Hepatocyte (in vitro differentiated cells): Measurements from ENCODE around the gene SLC26A11. TPM values are rescaled to one million over a fixed set of nuclear protein-coding genes. Genes with fewer than 3 reads are reported as not detected.

Experiments used
- DNase-seq: peaks from one replicate; pipeline ENCODE4 v3.0.0-alpha.2; 2016; ENCODE audit warnings: low spot score
- H2AFZ ChIP-seq: fragments of 200-600 bp; sonication (generic); 2 replicates; pipeline ENCODE4 v1.6.0; 2016; ENCODE audit warnings: antibody characterized with exemption, mild to moderate bottlenecking
- H3K27ac ChIP-seq: fragments of 200-600 bp; sonication (generic); 2 replicates; pipeline ENCODE4 v1.5.1; 2016; ENCODE audit warnings: mild to moderate bottlenecking
- H3K27me3 ChIP-seq: fragments of 200-600 bp; sonication (generic); 2 replicates; pipeline ENCODE4 v1.6.1; 2016
- H3K36me3 ChIP-seq: fragments of 200-600 bp; sonication (generic); replicated peaks from 2 replicates; pipeline ENCODE4 v1.5.1; 2016; ENCODE audit warnings: low read depth; ENCODE audit not compliant: insufficient read depth
- H3K4me1 ChIP-seq: fragments of 200-600 bp; sonication (generic); 2 replicates; pipeline ENCODE4 v1.5.1; 2016; ENCODE audit warnings: mild to moderate bottlenecking, moderate library complexity; ENCODE audit not compliant: insufficient read depth
- H3K4me2 ChIP-seq: fragments of 200-600 bp; sonication (generic); 2 replicates; pipeline ENCODE4 v1.6.0; 2016
- H3K4me3 ChIP-seq: fragments of 200-600 bp; sonication (generic); 2 replicates; pipeline ENCODE4 v1.5.1; 2016; ENCODE audit warnings: mild to moderate bottlenecking
- H3K79me2 ChIP-seq: fragments of 200-600 bp; sonication (generic); 2 replicates; pipeline ENCODE4 v1.6.0; 2017; ENCODE audit warnings: mild to moderate bottlenecking
- H3K9me2 ChIP-seq: fragments of 200-600 bp; sonication (generic); replicated peaks from 2 replicates; pipeline ENCODE4 v1.6.0; 2017; ENCODE audit warnings: mild to moderate bottlenecking; ENCODE audit not compliant: insufficient read depth
- H3K9me3 ChIP-seq: fragments of 200-600 bp; sonication (generic); 2 replicates; pipeline ENCODE4 v1.5.1; 2016; ENCODE audit warnings: low read depth, mild to moderate bottlenecking
- H4K20me1 ChIP-seq: fragments of 200-600 bp; sonication (generic); 2 replicates; pipeline ENCODE4 v1.6.0; 2016; ENCODE audit warnings: mild to moderate bottlenecking; ENCODE audit not compliant: insufficient read depth, poor library complexity, severe bottlenecking
- EZH2 ChIP-seq: fragments of 200-600 bp; sonication (generic); IDR thresholded peaks from 2 replicates; pipeline ENCODE4 v1.6.1; 2016; ENCODE audit warnings: antibody characterized with exemption, mild to moderate bottlenecking, borderline replicate concordance
- EZH2phosphoT487 ChIP-seq: fragments of 200-600 bp; sonication (generic); IDR thresholded peaks from one replicate; pipeline ENCODE4 v1.6.1; 2018; ENCODE audit warnings: antibody characterized with exemption, mild to moderate bottlenecking, low read depth, moderate library complexity; ENCODE audit not compliant: unreplicated experiment, severe bottlenecking
- WGBS: methylation state at CpG from one replicate; pipeline ENCODE4 v1.1.6; 2016; ENCODE audit warnings: low lambda C conversion rate; ENCODE audit errors: missing lambda C conversion rate; 5-methylcytosine and 5-hydroxymethylcytosine counted together
- polyA plus RNA-seq: library from polyadenylated mRNA; unstranded; fragments of >200 nt; fragmentation: Nextera tagmentation; extraction: Ambion mirVana; gene quantifications from 2 replicates; pipeline ENCODE4 v1.2.1, GENCODE V29; 2016
- total RNA-seq: library from RNA; depleted of rRNA; stranded (reverse); fragments of >200 nt; gene quantifications from 2 replicates; pipeline ENCODE4 v1.2.3, GENCODE V29; 2014
- TF ChIP-seq, protein P1 (sequence below): fragments of 200-600 bp; sonication (generic); IDR thresholded peaks from 2 replicates; pipeline ENCODE4 v1.5.1; 2016; ENCODE audit warnings: antibody characterized with exemption, mild to moderate bottlenecking; ENCODE audit not compliant: poor library complexity

The SLC26A11 gene
- total and polyA plus RNA-seq, 2 experiments from 2014 or later: 17.5 to 24.9 TPM

DNA sequence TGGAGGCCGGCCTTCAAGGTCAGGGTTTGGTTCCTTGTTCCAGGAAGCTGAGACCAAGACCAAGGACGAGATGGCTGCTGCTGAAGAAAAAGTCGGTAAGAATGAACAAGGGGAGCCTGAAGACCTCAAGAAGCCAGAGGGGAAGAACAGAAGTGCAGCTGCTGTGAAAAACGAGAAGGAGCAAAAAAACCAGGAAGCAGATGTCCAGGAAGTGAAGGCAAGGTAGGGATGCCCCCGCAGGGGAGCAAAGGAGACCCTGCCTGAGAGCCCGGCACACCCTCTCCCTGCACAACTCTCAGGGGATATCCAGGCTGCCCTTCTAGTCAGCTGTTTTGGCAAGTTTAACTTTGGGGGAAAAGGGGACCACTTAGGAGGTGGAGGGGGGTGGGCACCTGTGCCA, 69.4 kb downstream of the SLC26A11 start:
- Histone ChIP-seq H3K9me3 (no peaks in the 10 kb centered on the region), H3K4me3 (no peak overlapping the region), H3K27me3 (no peaks in the 10 kb centered on the region), H3K4me1 (no peaks in the 10 kb centered on the region), H3K79me2 (no peaks in the 10 kb centered on the region), H2AFZ (no peak overlapping the region), H4K20me1 (no peaks in the 10 kb centered on the region), H3K27ac (no peak overlapping the region), H3K9me2 (no peaks in the 10 kb centered on the region), H3K36me3 (no peaks in the 10 kb centered on the region), H3K4me2 (no peak overlapping the region)
- WGBS: 90% methylated on average over 6 of the region's 6 CpGs
- DNase-seq: no peak
- TF ChIP-seq EZH2phosphoT487 (no peak), EZH2 (no peak)

DNA sequence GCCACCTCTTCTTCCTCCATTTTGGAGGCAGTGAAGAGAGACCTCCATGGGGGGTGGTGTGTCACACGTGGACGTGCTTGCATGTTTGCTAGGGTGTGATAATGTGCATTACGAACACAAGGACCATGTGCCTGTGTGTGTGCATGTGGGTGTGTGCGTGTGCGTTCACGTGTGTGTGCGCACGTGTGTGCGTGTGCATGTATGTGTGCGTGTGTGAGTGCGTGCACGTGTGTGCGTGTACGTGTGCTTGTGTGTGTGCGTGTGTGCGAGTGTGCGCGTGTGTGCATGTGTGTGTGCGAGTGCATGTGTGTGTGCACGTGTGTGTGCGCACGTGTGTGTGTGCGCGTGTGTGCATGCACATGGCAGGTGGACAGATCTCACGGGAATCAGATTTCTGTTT, 69.9 kb downstream of the SLC26A11 start:
- Histone ChIP-seq H3K9me3 (no peaks in the 10 kb centered on the region), H3K4me3 (no peak overlapping the region), H3K4me1 (no peaks in the 10 kb centered on the region), H3K79me2 (no peaks in the 10 kb centered on the region), H3K36me3 (no peaks in the 10 kb centered on the region), H2AFZ (no peak overlapping the region), H3K9me2 (no peaks in the 10 kb centered on the region), H4K20me1 (no peaks in the 10 kb centered on the region), H3K4me2 (no peak overlapping the region), H3K27me3 (no peaks in the 10 kb centered on the region), H3K27ac (no peak overlapping the region)
- 97% methylated on average over 25 of the region's 25 CpGs for WGBS
- DNase-seq: no peak
- TF ChIP-seq EZH2 (no peak), EZH2phosphoT487 (no peak)
- TF ChIP-seq, protein P1, sequence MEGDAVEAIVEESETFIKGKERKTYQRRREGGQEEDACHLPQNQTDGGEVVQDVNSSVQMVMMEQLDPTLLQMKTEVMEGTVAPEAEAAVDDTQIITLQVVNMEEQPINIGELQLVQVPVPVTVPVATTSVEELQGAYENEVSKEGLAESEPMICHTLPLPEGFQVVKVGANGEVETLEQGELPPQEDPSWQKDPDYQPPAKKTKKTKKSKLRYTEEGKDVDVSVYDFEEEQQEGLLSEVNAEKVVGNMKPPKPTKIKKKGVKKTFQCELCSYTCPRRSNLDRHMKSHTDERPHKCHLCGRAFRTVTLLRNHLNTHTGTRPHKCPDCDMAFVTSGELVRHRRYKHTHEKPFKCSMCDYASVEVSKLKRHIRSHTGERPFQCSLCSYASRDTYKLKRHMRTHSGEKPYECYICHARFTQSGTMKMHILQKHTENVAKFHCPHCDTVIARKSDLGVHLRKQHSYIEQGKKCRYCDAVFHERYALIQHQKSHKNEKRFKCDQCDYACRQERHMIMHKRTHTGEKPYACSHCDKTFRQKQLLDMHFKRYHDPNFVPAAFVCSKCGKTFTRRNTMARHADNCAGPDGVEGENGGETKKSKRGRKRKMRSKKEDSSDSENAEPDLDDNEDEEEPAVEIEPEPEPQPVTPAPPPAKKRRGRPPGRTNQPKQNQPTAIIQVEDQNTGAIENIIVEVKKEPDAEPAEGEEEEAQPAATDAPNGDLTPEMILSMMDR: no peak

DNA sequence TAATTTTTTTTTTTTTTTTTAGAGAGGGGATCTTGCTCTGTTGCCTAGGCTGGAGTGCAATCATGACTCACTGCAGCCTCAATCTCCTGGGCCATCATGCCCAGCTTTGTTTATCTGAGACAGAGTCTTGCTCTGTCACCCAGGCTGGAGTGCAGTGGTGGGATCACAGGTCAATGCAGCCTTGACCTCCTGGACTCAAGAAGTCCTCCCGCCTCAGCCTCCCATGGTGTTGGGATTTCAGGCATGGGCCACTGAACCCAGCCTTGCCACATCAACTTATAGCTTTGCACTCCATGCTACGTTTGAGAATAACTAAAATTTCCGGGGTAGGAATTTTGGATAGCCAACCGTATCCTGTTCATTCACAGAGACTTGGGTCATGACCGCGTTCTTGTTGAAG, 71.0 kb downstream of the SLC26A11 start:
- H3K27ac ChIP-seq: no peak overlapping the region
- no peaks in the 10 kb centered on the region for H3K27me3 ChIP-seq
- no peak overlapping the region for H2AFZ ChIP-seq
- no peak overlapping the region for H3K4me3 ChIP-seq
- no peaks in the 10 kb centered on the region for H3K36me3 ChIP-seq
- TF ChIP-seq EZH2phosphoT487: no peak
- TF ChIP-seq, protein P1: no peak
- no peaks in the 10 kb centered on the region for H4K20me1 ChIP-seq
- no peaks in the 10 kb centered on the region for H3K9me2 ChIP-seq
- no peak for DNase-seq
- WGBS: 99% methylated on average over 6 of the region's 6 CpGs
- H3K79me2 ChIP-seq: no peaks in the 10 kb centered on the region
- no peak overlapping the region for H3K4me2 ChIP-seq
- no peaks in the 10 kb centered on the region for H3K4me1 ChIP-seq
- H3K9me3 ChIP-seq: no peaks in the 10 kb centered on the region

DNA sequence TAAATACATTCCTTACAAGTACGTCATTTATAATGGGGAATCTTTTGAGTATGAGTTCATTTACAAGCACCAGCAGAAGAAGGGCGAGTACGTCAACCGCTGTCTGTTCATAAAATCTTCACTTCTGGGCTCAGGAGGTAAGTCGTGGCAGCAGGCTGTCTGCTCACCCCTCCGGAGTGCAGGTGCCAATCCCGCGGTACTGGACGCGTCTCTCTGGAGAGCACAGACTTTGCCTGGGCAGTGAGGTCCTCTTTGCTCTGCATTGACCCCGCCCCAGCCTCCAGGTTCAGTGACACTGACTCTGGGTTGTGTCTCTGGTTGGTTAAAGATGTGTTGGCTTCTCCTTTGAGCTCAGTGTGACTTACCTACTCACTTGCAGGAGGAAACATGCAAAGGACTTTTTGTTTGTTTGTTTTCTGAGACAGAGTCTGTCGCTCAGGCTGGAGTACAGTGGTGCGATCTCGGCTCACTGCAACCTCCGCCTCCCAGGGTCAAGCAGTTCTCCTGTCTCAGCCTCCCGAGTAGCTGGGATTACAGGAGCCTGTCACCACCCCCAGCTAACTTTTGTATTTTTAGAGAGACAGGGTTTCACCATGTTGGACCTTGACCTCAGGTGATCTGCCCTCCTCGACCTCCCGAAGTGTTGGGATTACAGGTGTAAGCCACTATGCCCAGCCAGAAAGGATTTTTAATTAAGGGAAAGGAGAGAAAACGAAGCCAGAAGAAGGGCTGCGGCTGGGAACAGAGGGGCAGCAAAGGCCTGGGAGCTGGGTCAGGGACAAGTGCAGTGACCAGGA, 71.7 kb downstream of the SLC26A11 start:
- 95% methylated on average over 18 of the region's 20 CpGs for WGBS
- no peak overlapping the region for H3K27ac ChIP-seq
- no peak for DNase-seq
- H4K20me1 ChIP-seq: no peaks in the 10 kb centered on the region
- no peaks in the 10 kb centered on the region for H3K9me2 ChIP-seq
- H2AFZ ChIP-seq: no peak overlapping the region
- no peaks in the 10 kb centered on the region for H3K79me2 ChIP-seq
- H3K4me1 ChIP-seq: no peaks in the 10 kb centered on the region
- H3K36me3 ChIP-seq: no peaks in the 10 kb centered on the region
- no peak overlapping the region for H3K4me3 ChIP-seq
- H3K9me3 ChIP-seq: no peaks in the 10 kb centered on the region
- H3K27me3 ChIP-seq: no peaks in the 10 kb centered on the region
- no peak for TF ChIP-seq EZH2phosphoT487
- TF ChIP-seq, protein P1: no peak
- no peak for TF ChIP-seq EZH2
- no peak overlapping the region for H3K4me2 ChIP-seq
